PC-3 (cell line): Measurements from ENCODE around the gene SCLY.

ENCODE experiments used
- CTCF ChIP-seq: fragments of 300-600 bp; sonication (generic); conservative IDR thresholded peaks from 2 replicates; pipeline ENCODE4 v1.5.1; 2017; ENCODE audit warnings: antibody characterized with exemption, low read depth, mild to moderate bottlenecking, low read length
- EZH2 ChIP-seq: fragments of 300-600 bp; sonication (generic); IDR thresholded peaks from one replicate; pipeline ENCODE4 v1.6.1; 2017; ENCODE audit warnings: antibody characterized with exemption, mild to moderate bottlenecking, low read length; ENCODE audit not compliant: unreplicated experiment
- EZH2phosphoT487 ChIP-seq: fragments of 300-600 bp; sonication (generic); IDR thresholded peaks from 2 replicates; pipeline ENCODE4 v1.6.1; 2018; ENCODE audit warnings: mild to moderate bottlenecking, antibody characterized with exemption, low read length, borderline replicate concordance

- TF ChIP-seq EZH2phosphoT487 = no peak
- no peak for TF ChIP-seq CTCF
- TF ChIP-seq EZH2 = no peak
These were observed 74.9 kb downstream of the SCLY start for GRCh38 chr2:238135601-238136150.
